NCI-H1048 (cell line): ENCODE results near the gene RAP1A.
A peak's percentile ranks its signal among the peaks of the same experiment; 100 is the strongest.

Experiments used
- DNase-seq: peaks from one replicate; lab custom pipeline; 2025; lab: John Stamatoyannopoulos, UW

The RAP1A gene

GRCh38 chr1:111619635-111620440, at the start of gene RAP1A:
TSS of gene RAP1A (plus strand) at chr1:111619789. CDS start at chr1:111691361, 71,572 bp downstream.
- DNase-seq = peak; percentile 69

GRCh38 chr1:111569913-111570312, 49.7 kb upstream of the RAP1A start:
- no peak for DNase-seq

- DNase-seq = no peak
Measured at GRCh38 chr1:111570781-111571181, 48.8 kb upstream of the RAP1A start.

GRCh38 chr1:111571239-111571638, 48.4 kb upstream of the RAP1A start:
- no peak for DNase-seq

- DNase-seq = no peak
Measured at GRCh38 chr1:111571987-111572386, 47.6 kb upstream of the RAP1A start.

DNA sequence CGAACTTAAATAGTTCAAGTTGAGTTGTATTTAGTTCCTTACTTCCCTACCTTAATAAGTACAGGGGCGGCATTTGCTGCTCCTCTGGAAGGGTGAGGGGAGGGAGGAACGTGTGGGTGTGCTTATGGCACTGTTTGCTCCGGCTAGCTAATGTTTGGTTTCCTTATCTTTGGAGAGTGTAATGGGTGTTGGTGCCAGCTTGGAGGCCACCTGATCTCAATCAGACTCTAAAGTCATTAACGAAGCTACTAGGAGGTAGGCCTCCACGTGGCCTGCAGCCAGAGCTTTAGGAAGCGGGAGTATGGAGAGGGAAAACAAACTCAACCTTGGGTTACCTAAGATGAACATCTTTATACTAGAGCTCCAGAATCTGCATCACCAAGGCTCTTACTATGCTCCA, 43.0 kb upstream of the RAP1A start:
- no peak for DNase-seq

GRCh38 chr1:111577814-111578213, 41.8 kb upstream of the RAP1A start:
- DNase-seq = no peak

- no peak for DNase-seq
Measured at GRCh38 chr1:111581166-111581565, 38.4 kb upstream of the RAP1A start.

GRCh38 chr1:111582016-111582415, 37.6 kb upstream of the RAP1A start:
- DNase-seq = no peak

DNA sequence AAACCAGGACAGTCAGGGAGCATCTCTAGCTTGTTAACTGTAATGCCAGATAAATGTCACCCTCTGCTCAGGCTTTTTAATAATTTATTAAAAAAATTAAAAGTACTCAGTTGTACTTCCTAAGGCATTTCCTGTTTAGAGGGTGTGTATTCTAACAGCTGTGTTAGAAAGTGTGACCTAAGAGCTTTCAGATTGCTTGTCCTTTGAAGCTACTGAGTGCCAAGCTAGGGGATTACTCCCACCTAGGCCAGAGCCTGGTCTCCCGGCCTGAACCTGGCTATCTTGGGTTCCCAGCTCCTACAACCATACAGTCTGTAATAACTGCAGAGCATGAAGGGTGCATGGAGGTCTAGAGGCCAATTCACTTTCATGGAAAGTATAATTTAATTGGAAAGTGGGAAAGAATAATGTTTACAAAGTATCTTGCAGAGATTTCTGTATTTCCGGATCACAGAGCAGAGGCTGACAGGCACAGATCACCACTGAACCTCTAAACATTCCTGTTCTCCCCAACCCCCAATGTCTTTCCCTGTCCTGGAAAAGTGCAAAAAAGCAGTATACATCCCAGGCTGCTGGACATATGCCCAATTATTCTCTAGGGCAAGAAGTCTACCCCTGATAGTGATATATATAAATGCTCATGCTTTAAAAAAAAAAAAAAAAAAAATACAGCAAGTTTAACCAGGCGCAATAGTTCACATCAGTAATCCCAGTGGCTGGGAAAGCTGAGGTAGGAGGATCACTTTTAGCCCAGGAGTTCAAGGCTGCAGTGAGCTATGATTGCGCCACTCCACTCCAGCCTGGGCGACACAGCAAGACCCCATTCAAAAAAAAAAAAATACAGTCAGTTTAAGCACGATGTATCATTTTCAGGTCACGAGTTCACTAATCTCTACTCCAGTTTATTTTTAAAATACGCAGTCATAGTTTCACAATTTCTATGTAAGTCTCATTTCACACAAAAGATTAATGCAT, 36.7 kb upstream of the RAP1A start:
- DNase-seq = no peak

DNA sequence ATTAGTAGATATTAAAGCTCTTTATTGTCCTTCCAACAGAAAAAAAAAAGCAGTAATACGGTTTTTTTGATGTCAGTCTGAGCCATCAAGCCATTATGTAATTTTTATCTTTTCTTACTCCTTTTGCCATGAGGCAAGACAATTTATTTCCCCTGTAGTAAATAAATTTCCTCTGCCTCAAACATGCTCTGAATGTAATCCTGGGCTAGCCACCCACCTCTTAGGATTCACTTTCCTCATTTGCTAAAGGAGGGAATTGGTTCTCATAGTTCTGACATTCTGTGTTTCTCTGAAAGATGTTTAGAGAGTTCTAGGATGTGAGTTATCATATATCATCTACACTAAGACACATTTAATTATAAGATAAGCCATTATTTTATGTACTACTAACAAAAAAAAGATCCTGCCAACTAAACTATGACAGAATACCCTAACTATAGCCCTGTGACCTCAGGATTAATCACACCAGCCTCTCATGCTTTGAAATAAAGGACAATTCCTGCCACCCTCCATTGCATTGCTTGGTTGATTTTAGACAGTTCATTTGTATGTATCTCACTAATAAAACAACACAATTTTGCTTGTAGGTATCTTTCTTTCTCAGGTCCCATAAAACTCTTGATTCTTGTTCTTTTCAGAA, 34.0 kb upstream of the RAP1A start:
- no peak for DNase-seq

DNA sequence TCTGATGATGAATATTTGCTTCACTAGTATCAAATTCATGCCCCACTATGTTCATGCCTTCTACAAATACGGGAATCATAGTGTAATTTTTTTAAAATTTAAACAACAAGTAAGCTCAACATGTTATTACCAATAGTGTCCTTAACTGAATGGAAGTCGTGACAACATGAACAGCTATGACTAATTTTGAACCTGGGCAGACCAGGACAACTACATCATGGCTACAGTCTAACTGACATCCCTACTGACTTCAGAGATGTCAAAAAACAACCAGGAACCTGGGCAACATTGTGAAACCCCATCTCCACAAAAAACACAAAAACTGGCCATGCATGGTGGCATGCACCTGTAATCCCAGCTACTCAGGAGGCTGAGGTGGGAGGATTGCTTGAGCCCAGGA, 33.5 kb upstream of the RAP1A start:
- DNase-seq = no peak

GRCh38 chr1:111587509-111588174, 31.9 kb upstream of the RAP1A start:
- DNase-seq = no peak

GRCh38 chr1:111591937-111592336, 27.7 kb upstream of the RAP1A start:
- DNase-seq = no peak

DNA sequence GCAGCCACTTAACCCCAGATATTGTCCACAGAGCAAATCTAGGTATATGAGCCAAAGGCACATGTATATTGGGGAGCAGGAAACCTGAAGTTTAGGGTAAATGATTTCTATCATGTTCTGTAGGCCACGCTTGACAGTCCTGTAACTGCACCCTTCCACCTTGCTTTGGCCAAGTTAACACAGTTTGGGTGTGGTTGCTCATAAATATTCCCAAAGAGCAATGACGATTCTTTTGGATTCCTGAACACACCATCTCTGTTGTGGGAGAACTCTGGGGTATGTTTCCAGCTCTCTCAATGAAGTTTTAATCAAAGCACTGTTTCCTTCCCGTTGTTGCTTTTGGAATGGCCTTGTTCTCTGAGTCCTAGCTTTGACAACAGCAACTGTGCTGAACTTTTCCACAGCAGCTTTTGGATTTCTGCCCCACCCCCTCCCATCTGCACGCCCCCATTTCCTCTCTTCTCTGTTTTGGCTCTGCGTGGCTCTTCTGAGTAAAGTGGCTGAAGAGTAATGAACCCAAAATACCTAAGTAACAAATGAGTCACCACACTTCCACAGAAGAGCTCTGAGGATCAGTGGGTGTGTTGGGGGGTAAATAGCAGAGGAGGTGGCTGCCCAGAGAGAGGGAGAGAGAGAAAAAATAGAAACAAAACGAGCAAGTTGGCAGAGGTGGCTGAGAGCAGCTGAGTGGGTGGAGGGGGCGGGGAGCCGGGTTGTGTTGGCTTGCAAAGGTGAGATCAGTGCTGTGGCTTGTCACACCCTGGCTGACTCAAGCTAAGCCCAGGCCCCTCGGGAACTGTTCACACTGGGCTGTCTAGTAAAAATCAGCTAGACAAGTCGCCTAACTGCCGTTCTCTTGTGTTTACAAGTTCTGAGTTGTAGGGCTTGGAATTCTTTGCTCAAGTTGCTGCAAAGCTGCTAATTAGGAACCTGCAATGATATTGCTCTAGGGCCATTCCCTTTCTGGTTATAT, 26.9 kb upstream of the RAP1A start:
- DNase-seq = no peak

DNA sequence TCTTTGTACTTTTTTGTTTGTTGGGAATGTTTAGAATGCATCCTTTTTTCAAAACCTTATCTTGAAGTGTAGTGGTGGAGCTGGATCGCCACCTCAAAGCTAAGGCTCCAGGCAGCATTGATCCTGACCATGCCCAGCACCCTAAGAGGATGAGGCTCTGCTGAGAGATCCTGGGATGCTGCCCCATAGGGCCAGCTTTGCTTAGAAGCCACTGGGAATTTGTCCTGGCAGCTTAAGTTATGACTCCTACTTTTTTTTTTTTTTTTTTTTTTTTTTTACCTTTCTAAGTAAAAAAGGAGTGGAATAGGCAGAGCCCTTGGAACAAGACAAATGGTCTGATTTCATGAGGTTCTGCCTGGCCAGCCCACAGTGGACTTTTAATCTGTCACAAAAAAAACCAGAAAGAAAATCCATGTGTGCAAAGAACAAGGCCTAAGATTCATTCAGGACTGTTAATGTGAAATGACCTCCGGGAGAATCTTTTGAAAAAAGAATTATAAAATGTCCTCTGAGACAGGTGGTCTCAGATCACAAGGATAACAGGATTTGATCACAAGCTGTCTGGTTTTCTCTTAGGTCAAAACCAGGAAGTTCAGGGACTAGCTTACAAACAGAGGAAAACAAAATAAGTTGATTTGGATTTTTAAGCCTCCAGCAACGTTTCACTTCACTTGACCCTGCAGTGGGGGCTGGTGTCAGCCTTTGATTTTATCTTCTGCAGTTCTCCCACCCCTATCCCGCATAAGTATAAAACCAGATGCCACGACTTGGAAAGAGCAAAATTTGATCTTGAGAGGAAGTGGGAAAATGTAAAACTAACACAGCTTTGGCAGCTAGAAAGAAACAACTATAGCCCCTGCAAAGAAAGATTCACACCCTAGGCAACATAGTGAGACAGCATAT, 25.9 kb upstream of the RAP1A start:
- DNase-seq = no peak

DNA sequence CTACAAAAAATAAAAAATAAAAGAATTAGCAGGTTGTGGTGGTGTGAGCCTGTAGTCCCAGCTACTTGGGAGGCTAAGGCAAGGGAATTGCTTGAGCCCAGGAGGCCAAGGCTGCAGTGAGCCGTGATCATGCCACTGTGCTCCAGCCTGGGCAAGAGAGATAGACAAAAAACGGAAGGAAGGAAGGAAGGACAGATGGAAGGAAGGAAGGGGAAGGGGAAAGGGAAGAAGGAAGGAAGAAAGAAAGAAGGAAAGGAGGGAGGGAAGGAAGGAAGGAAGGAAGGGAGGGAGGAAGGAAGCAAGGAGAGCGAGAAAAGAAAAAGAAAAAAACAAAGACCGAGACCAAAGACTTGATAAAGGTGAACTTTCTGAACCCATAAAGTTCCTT, 25.3 kb upstream of the RAP1A start:
- no peak for DNase-seq

DNA sequence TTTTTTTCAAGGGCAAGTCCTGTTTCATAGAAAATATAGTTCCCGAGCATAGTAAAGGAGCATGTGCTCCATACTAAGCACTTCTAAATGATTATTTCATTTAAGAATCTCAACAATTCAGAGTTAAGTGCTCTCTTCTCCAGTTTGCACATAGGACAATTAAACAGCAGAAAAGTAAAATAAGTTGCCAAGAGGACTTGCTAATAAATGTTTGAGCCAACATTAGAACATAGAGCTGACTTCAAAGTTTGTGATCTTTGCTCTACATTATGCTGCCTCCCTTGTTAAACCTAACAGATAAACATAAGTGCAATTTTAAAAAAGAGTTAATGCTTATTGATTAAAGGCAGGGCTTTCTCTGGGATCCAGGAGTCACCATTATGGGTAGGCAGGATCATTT, 23.8 kb upstream of the RAP1A start:
- no peak for DNase-seq

GRCh38 chr1:111596499-111596898, 23.1 kb upstream of the RAP1A start:
- no peak for DNase-seq

DNA sequence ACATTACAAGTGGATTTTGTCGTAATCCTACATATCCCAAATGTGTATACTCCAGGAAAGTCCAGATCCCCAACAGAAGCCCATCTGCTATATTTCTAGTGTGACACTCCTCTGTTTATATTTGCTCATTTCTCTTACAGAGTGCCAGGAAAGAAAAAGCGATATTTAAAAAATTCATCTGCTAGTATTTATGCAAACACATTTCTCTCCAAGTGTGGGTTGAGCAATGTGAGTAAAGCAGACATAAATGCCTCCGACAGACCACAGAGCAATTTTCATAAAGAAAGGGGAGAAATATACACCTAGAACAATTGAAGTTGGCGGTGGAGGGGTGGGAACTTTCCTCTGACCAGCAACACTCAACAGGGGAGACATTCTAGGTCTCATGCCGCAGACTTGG, 22.2 kb upstream of the RAP1A start:
- DNase-seq = no peak
